MM.1S (cell line): ENCODE measurements around the gene RAB12.

Source experiments
- DNase-seq: peaks from one replicate; pipeline ENCODE4 v3.0.0-alpha.2; 2015
- H2AFZ ChIP-seq: fragments of 300-600 bp; sonication (generic); 2 replicates; pipeline ENCODE4 v1.6.0; 2016; ENCODE audit warnings: antibody characterized with exemption, low read length
- H3F3A ChIP-seq: fragments of 300-600 bp; sonication (generic); 2 replicates; pipeline ENCODE4 v1.6.1; 2016; ENCODE audit warnings: mild to moderate bottlenecking, antibody characterized with exemption, low read length, moderate library complexity, mixed read lengths; ENCODE audit not compliant: insufficient read depth
- H3K27ac ChIP-seq: fragments of 300-600 bp; sonication (generic); 2 replicates; pipeline ENCODE4 v1.5.1; 2016; ENCODE audit warnings: mild to moderate bottlenecking, low read length
- H3K27me3 ChIP-seq: fragments of 300-600 bp; sonication (generic); replicated peaks from 2 replicates; pipeline ENCODE4 v1.6.0; 2016; ENCODE audit warnings: low read length; ENCODE audit not compliant: insufficient read depth
- H3K36me3 ChIP-seq: fragments of 300-600 bp; sonication (generic); replicated peaks from 2 replicates; pipeline ENCODE4 v1.6.1; 2016; ENCODE audit warnings: mild to moderate bottlenecking, low read length, mixed read lengths; ENCODE audit not compliant: insufficient read depth
- H3K4me1 ChIP-seq: fragments of 300-600 bp; sonication (generic); 2 replicates; pipeline ENCODE4 v1.6.1; 2016; ENCODE audit warnings: low read length, mixed read lengths
- H3K4me2 ChIP-seq: fragments of 300-600 bp; sonication (generic); 2 replicates; pipeline ENCODE4 v1.6.0; 2016; ENCODE audit warnings: low read depth, low read length
- H3K4me3 ChIP-seq: fragments of 300-600 bp; sonication (generic); 2 replicates; pipeline ENCODE4 v1.5.1; 2016; ENCODE audit warnings: low read length, mixed read lengths
- H3K79me2 ChIP-seq: fragments of 300-600 bp; sonication (generic); 2 replicates; pipeline ENCODE4 v1.6.1; 2016; ENCODE audit warnings: mixed run types, low read length, mixed read lengths
- H3K9ac ChIP-seq: fragments of 300-600 bp; sonication (generic); 2 replicates; pipeline ENCODE4 v1.6.1; 2016; ENCODE audit warnings: low read length, mixed read lengths
- H3K9me2 ChIP-seq: fragments of 300-600 bp; sonication (generic); replicated peaks from 2 replicates; pipeline ENCODE4 v1.6.1; 2016; ENCODE audit warnings: mild to moderate bottlenecking, low read length, mixed read lengths; ENCODE audit not compliant: insufficient read depth
- H3K9me3 ChIP-seq: fragments of 300-600 bp; sonication (generic); replicated peaks from 2 replicates; pipeline ENCODE4 v1.6.1; 2016; ENCODE audit warnings: mild to moderate bottlenecking, low read length, mixed read lengths; ENCODE audit not compliant: insufficient read depth
- H4K20me1 ChIP-seq: fragments of 300-600 bp; sonication (generic); 2 replicates; pipeline ENCODE4 v1.6.1; 2016; ENCODE audit warnings: mild to moderate bottlenecking, low read length, moderate library complexity, mixed read lengths; ENCODE audit not compliant: insufficient read depth
- EZH2 ChIP-seq: fragments of 300-600 bp; sonication (generic); optimal IDR thresholded peaks from 2 replicates; pipeline ENCODE3; 2017; ENCODE audit warnings: low read depth, mild to moderate bottlenecking, antibody characterized with exemption, low read length, mixed read lengths
- EZH2phosphoT487 ChIP-seq: fragments of 300-600 bp; sonication (generic); IDR thresholded peaks from 2 replicates; pipeline ENCODE4 v1.6.1; 2018; ENCODE audit warnings: antibody characterized with exemption, low read length
- TF ChIP-seq, protein P1 (sequence below): fragments of 300-600 bp; sonication (generic); IDR thresholded peaks from 2 replicates; pipeline ENCODE4 v1.5.1; 2016; ENCODE audit warnings: antibody characterized with exemption, low read length, mixed read lengths

Gene RAB12

DNA sequence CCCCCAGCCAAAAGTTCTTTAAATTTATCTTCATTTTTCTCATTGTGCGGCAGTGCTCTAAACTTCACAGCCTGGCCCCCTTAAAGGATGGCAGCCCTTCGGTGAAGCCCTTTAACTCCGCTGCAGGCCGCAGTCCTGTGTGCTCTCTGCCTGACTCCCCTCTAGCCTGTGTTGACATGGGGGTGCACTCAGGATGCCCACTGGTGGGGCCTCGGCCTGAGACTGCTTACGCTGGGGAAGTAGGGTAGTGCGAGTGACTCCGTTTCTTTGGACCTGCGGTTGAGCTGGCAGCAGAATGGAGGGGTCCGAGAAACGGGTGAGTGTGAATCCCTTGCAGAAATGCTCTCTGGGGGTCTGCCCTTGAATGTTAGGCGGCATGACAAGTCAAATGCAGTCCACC lies 5.6 kb downstream of the RAB12 start:
- H3K4me3 ChIP-seq: no peak overlapping the region
- H3K9me3 ChIP-seq: no peaks in the 10 kb centered on the region
- H3K4me1 ChIP-seq: no peaks in the 10 kb centered on the region
- no peaks in the 10 kb centered on the region for H3F3A ChIP-seq
- no peaks in the 10 kb centered on the region for H3K27me3 ChIP-seq
- H4K20me1 ChIP-seq: no peaks in the 10 kb centered on the region; the same call in 1 of the 2 replicates
- TF ChIP-seq EZH2: no peak
- H3K9me2 ChIP-seq: no peaks in the 10 kb centered on the region
- H2AFZ ChIP-seq: no peak overlapping the region
- peaks cover 99% of the 10 kb centered on the region for H3K79me2 ChIP-seq
- H3K36me3 ChIP-seq: no peaks in the 10 kb centered on the region
- no peak overlapping the region for H3K27ac ChIP-seq
- H3K9ac ChIP-seq: no peak overlapping the region
- no peak overlapping the region for H3K4me2 ChIP-seq
- DNase-seq: no peak

DNA sequence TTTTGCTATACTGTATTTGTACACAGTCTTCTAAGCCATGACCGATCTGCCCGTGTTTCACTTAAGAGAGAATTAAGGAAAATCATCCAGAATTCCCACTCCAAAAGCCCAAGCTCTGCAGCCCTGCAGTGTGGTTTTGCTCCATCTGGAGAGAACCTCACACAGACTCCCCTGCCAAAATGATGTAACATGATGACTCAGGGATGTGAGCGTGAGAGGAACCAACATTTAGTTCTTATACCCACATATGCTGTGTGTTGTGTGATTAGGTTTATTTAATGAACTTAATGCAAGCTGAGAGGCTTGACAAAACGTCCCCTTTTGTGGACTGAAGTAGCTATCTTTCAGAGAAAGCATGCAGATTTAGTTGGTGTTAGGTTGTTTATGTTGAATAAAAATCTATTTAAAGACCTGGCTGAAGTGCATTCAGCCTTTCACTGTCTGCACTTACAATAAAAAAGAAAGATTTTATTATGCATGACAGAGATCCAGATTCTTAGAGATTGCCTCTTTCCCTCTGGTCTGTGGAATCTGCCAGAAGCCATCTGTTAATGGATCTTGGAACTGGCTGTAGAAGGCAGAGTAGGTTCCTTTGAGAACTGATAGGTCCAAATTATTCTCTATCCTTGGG lies 6.3 kb downstream of the RAB12 start:
- Histone ChIP-seq H3K4me2 (no peak overlapping the region), H4K20me1 (no peaks in the 10 kb centered on the region; the same call in 1 of the 2 replicates), H3K79me2 (peaks cover 99% of the 10 kb centered on the region), H2AFZ (no peak overlapping the region), H3K27me3 (no peaks in the 10 kb centered on the region), H3K9me2 (no peaks in the 10 kb centered on the region), H3K9me3 (no peaks in the 10 kb centered on the region), H3F3A (no peaks in the 10 kb centered on the region), H3K4me3 (no peak overlapping the region), H3K36me3 (0 out of 2 replicates have a peak, but pooled peaks cover 3% of the 10 kb centered on the region), H3K27ac (no peak overlapping the region), H3K4me1 (no peaks in the 10 kb centered on the region), H3K9ac (no peak overlapping the region)
- no peak for DNase-seq
- no peak for TF ChIP-seq EZH2phosphoT487
- TF ChIP-seq, protein P1, sequence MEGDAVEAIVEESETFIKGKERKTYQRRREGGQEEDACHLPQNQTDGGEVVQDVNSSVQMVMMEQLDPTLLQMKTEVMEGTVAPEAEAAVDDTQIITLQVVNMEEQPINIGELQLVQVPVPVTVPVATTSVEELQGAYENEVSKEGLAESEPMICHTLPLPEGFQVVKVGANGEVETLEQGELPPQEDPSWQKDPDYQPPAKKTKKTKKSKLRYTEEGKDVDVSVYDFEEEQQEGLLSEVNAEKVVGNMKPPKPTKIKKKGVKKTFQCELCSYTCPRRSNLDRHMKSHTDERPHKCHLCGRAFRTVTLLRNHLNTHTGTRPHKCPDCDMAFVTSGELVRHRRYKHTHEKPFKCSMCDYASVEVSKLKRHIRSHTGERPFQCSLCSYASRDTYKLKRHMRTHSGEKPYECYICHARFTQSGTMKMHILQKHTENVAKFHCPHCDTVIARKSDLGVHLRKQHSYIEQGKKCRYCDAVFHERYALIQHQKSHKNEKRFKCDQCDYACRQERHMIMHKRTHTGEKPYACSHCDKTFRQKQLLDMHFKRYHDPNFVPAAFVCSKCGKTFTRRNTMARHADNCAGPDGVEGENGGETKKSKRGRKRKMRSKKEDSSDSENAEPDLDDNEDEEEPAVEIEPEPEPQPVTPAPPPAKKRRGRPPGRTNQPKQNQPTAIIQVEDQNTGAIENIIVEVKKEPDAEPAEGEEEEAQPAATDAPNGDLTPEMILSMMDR: no peak
- TF ChIP-seq EZH2: no peak

DNA sequence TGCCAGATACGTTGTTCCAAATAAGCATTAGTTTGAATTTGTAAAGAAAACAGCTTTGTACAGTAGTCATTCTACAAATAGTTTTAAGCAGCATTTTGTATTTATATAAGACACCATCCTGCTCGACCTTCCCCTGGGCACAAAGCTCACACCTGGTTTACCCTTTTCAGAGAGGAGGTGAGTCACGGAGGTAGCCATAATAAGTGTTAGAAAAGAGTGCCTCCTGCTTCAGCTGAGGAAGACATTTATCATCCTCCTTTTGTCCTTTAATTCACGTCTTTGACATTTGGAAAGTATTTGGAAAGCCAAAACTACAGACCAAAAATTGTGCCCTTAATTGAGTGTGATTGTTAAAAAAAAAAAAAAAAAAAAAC lies 6.8 kb downstream of the RAB12 start:
- Histone ChIP-seq H3K4me3 (no peak overlapping the region), H3K4me2 (no peak overlapping the region), H3K9me3 (no peaks in the 10 kb centered on the region), H2AFZ (no peak overlapping the region), H3F3A (no peaks in the 10 kb centered on the region), H4K20me1 (no peaks in the 10 kb centered on the region; the same call in 1 of the 2 replicates), H3K27ac (no peak overlapping the region), H3K4me1 (no peaks in the 10 kb centered on the region), H3K9ac (no peak overlapping the region), H3K27me3 (no peaks in the 10 kb centered on the region), H3K79me2 (peaks cover 99% of the 10 kb centered on the region), H3K9me2 (no peaks in the 10 kb centered on the region), H3K36me3 (0 out of 2 replicates have a peak, but pooled peaks cover 3% of the 10 kb centered on the region)
- TF ChIP-seq, protein P1: no peak
- TF ChIP-seq EZH2phosphoT487 (no peak), EZH2 (no peak)
- DNase-seq: no peak

DNA sequence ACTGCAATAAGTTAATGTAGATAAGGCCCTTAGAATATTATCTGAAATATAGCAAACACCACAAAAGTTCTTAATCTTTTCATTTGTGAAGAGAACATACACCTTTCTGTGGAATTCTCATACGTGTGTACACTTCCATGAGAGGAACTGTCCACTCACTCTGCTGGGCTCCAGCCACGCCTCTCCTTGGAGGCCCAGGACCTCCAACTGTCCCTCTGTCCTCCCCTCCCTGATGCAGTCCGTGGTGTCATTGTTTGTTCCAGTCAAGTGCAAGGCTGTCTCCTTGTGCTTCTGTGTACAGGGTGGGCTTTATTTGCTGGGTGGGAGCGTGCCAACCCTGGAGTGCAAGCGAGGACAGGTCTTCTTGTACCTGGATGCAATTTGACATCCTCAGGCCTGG lies 8.7 kb downstream of the RAB12 start:
- no peaks in the 10 kb centered on the region; the same call in 1 of the 2 replicates for H4K20me1 ChIP-seq
- TF ChIP-seq EZH2phosphoT487: no peak
- TF ChIP-seq, protein P1: no peak
- no peak overlapping the region for H3K4me3 ChIP-seq
- no peak overlapping the region for H3K4me2 ChIP-seq
- H2AFZ ChIP-seq: no peak overlapping the region
- no peak overlapping the region for H3K27ac ChIP-seq
- no peaks in the 10 kb centered on the region for H3F3A ChIP-seq
- H3K36me3 ChIP-seq: peaks cover 6% of the 10 kb centered on the region; the same call in 1 of the 2 replicates
- H3K4me1 ChIP-seq: no peaks in the 10 kb centered on the region
- no peak for DNase-seq
- no peaks in the 10 kb centered on the region for H3K27me3 ChIP-seq
- peaks cover 93% of the 10 kb centered on the region for H3K79me2 ChIP-seq
- no peaks in the 10 kb centered on the region for H3K9me3 ChIP-seq
- no peaks in the 10 kb centered on the region for H3K9me2 ChIP-seq
- H3K9ac ChIP-seq: no peak overlapping the region
